PC-3 (cell line): ENCODE data around the gene STN1. TPM values are rescaled to one million over a fixed set of nuclear protein-coding genes. Genes with fewer than 3 reads are reported as not detected.

Experiments
- ATAC-seq: fragments of 200-7000 bp; cut with Tn5 transposase; 2 replicates; pipeline ENCODE4 v1.9.1; 2020; ENCODE audit warnings: mild to moderate bottlenecking, moderate library complexity
- BruUV-seq: library from RNA; stranded (reverse); fragments of 400-500 nt; replicated peaks from 2 replicates; lab custom pipeline; 2021; lab: Mats Ljungman, UMichigan
- CTCF ChIA-PET: fragments of 300-600 bp; sonication (Branson Sonifier 250); formaldehyde crosslinking; loops from one replicate; lab custom pipeline; 2022; ENCODE audit warnings: antibody characterized with exemption; lab: Charles Lee
- POLR2A ChIA-PET: fragments of 300-600 bp; sonication (Branson Sonifier 250); formaldehyde crosslinking; loops from one replicate; lab custom pipeline; 2022; ENCODE audit warnings: antibody characterized with exemption; ENCODE audit not compliant: unreplicated experiment; lab: Charles Lee
- DNase-seq: peaks from one replicate; pipeline ENCODE4 v3.0.0-alpha.2; 2015
- H2AFZ ChIP-seq: fragments of 300-600 bp; sonication (generic); 2 replicates; pipeline ENCODE4 v1.6.0; 2016; ENCODE audit warnings: antibody characterized with exemption, low read length
- H3F3A ChIP-seq: fragments of 300-600 bp; sonication (generic); one replicate; pipeline ENCODE4 v1.6.0; 2017; ENCODE audit warnings: antibody characterized with exemption, low read length, control low read depth, mild to moderate bottlenecking; ENCODE audit not compliant: unreplicated experiment
- H3K27ac ChIP-seq: fragments of 300-600 bp; sonication (generic); 2 replicates; pipeline ENCODE4 v1.5.1; 2016; ENCODE audit warnings: mild to moderate bottlenecking, low read length
- H3K27me3 ChIP-seq: fragments of 300-600 bp; sonication (generic); 2 replicates; pipeline ENCODE4 v1.6.1; 2016; ENCODE audit warnings: low read length, mixed read lengths
- H3K36me3 ChIP-seq: fragments of 300-600 bp; sonication (generic); 2 replicates; pipeline ENCODE4 v1.6.1; 2016; ENCODE audit warnings: low read depth, mixed run types, low read length, mixed read lengths
- H3K4me1 ChIP-seq: fragments of 300-600 bp; sonication (generic); 2 replicates; pipeline ENCODE4 v1.5.1; 2016; ENCODE audit warnings: low read length; ENCODE audit not compliant: insufficient read depth
- H3K4me2 ChIP-seq: fragments of 300-600 bp; sonication (generic); 2 replicates; pipeline ENCODE4 v1.6.0; 2016; ENCODE audit warnings: low read length
- H3K4me3 ChIP-seq: fragments of 300-600 bp; sonication (generic); 2 replicates; pipeline ENCODE4 v1.5.1; 2016; ENCODE audit warnings: mild to moderate bottlenecking, low read length, mixed read lengths
- H3K79me2 ChIP-seq: fragments of 300-600 bp; sonication (generic); 2 replicates; pipeline ENCODE4 v1.6.1; 2017; ENCODE audit warnings: low read length, mixed read lengths
- H3K9ac ChIP-seq: fragments of 300-600 bp; sonication (generic); 2 replicates; pipeline ENCODE4 v1.6.0; 2016; ENCODE audit warnings: mild to moderate bottlenecking, low read length
- H3K9me2 ChIP-seq: fragments of 300-600 bp; sonication (generic); replicated peaks from 2 replicates; pipeline ENCODE4 v1.6.1; 2016; ENCODE audit warnings: mixed run types, low read length, mixed read lengths
- H3K9me3 ChIP-seq: fragments of 300-600 bp; sonication (generic); 2 replicates; pipeline ENCODE4 v1.6.1; 2016; ENCODE audit warnings: low read length, mixed read lengths
- H4K20me1 ChIP-seq: fragments of 300-600 bp; sonication (generic); 2 replicates; pipeline ENCODE4 v1.6.1; 2016; ENCODE audit warnings: low read length, mixed read lengths
- CTCF ChIP-seq: fragments of 300-600 bp; sonication (generic); conservative IDR thresholded peaks from 2 replicates; pipeline ENCODE4 v1.5.1; 2017; ENCODE audit warnings: antibody characterized with exemption, low read depth, mild to moderate bottlenecking, low read length
- EZH2 ChIP-seq: fragments of 300-600 bp; sonication (generic); IDR thresholded peaks from one replicate; pipeline ENCODE4 v1.6.1; 2017; ENCODE audit warnings: antibody characterized with exemption, mild to moderate bottlenecking, low read length; ENCODE audit not compliant: unreplicated experiment
- EZH2phosphoT487 ChIP-seq: fragments of 300-600 bp; sonication (generic); IDR thresholded peaks from 2 replicates; pipeline ENCODE4 v1.6.1; 2018; ENCODE audit warnings: mild to moderate bottlenecking, antibody characterized with exemption, low read length, borderline replicate concordance
- intact Hi-C: fragments of 100-400 bp; cut with micrococcal nuclease; formaldehyde crosslinking; loops from 2 replicates; pipeline ENCODE4 v1.9.0; 2023
- total RNA-seq: library from RNA; depleted of rRNA; stranded (reverse); fragments of >200 nt; gene quantifications from 2 replicates; pipeline ENCODE4 v1.2.3, GENCODE V29; 2014

The STN1 gene
- total RNA-seq, 1 experiment from 2014 or later: 33.5 TPM

DNA sequence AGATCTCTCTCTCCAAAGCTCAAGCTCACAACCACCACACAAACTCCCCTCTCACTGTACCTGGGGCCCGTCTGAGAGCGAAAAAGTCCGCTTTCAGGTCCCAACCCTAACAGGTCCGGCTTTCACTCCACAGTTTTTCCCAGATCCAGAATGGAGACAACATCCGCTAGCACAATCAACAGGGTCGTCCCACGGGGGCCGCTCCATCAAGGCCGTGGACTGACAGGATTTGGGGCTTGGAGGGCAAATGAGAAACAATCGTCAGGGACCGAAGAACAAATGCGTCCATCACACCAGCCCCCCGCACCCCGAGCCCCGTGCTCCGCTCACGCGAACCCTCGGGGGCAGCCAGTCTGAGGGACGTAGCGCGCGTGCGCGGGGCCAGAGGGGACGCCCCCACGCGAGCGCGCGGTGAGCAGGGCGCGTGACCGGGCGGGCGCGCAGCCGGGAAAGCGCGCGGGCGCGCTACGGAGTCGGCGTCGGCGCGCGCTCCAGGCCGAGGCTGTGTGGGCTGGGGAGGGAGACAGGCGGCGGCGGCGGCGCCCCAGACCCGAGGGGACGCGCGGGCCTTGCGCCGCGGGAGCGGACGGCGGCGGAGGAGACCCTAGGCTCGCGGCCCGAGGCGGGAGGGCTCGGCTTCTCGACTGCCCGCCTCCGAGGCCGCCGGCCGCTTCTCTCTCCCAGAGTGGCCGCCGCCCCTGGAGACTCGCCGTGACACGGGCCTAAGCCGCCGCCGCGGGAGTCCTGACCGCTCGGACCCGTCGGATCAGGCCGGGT lies 48.9 kb upstream of the STN1 start, which contains the start of gene SLK:
SLK (plus strand) TSS at position 470 of the 777 bp plus-strand sequence. CDS start 606 bp downstream, outside the sequence.
- CTCF ChIA-PET: no interaction called here
- BruUV-seq: TSS peak; percentile 91

GRCh38 chr10:103960103-103960502 lies 42.1 kb upstream of the STN1 start:
- no peaks in the 10 kb centered on the region for H3K79me2 ChIP-seq
- intact Hi-C loops: no loop called here
- H3K36me3 ChIP-seq: no peaks in the 10 kb centered on the region
- H3K9ac ChIP-seq: no peak overlapping the region
- POLR2A ChIA-PET: no interaction called here
- no peak overlapping the region for H2AFZ ChIP-seq
- H3K9me2 ChIP-seq: no peaks in the 10 kb centered on the region
- H3K9me3 ChIP-seq: no peaks in the 10 kb centered on the region
- H3K27ac ChIP-seq: no peak overlapping the region
- no peak overlapping the region for H3K4me3 ChIP-seq
- H3F3A ChIP-seq: no peaks in the 10 kb centered on the region
- H3K4me1 ChIP-seq: no peaks in the 10 kb centered on the region
- CTCF ChIA-PET: no interaction called here
- TF ChIP-seq EZH2phosphoT487 (no peak), EZH2 (no peak), CTCF (no peak)
- no peaks in the 10 kb centered on the region for H3K27me3 ChIP-seq
- H4K20me1 ChIP-seq: no peaks in the 10 kb centered on the region
- no peak for ATAC-seq
- no peak overlapping the region for H3K4me2 ChIP-seq
- no peak for DNase-seq
- no TSS peak for BruUV-seq

More for the DNA sequence above, 48.9 kb upstream of the STN1 start, which contains the start of gene SLK:
- Histone ChIP-seq H3K27ac (peak within 1 kb of the TSS; percentile 48), H3K9ac (peak within 1 kb of the TSS; percentile 82), H3F3A (no peaks in the 10 kb centered on the region), H3K36me3 (no peaks in the 10 kb centered on the region), H3K9me3 (no peaks in the 10 kb centered on the region), H3K4me2 (peak within 1 kb of the TSS; percentile 94), H3K4me1 (peaks cover 20% of the 10 kb centered on the region), H2AFZ (peak within 1 kb of the TSS; percentile 94), H3K4me3 (peak within 1 kb of the TSS; percentile 89), H3K79me2 (peaks cover 44% of the 10 kb centered on the region), H3K9me2 (no peaks in the 10 kb centered on the region), H4K20me1 (peaks cover 30% of the 10 kb centered on the region), H3K27me3 (no peaks in the 10 kb centered on the region)
- TF ChIP-seq EZH2 (no peak), CTCF (no peak), EZH2phosphoT487 (0 out of 2 replicates have a peak, but pooled peaks have one; percentile 63)
- DNase-seq: peak; percentile 80
- intact Hi-C loops: loop anchor here (2.0 to 5.0 kb wide), 2 partner anchors 48 to 155 kb away; partner anchors contain the start of genes SFR1 and STN1
- ATAC-seq: peak; percentile 65
- POLR2A ChIA-PET: interaction anchor here (0.6 kb wide), 1 partner anchor 17 kb away, joined by 3 read pairs; no protein-coding TSS in a partner anchor

DNA sequence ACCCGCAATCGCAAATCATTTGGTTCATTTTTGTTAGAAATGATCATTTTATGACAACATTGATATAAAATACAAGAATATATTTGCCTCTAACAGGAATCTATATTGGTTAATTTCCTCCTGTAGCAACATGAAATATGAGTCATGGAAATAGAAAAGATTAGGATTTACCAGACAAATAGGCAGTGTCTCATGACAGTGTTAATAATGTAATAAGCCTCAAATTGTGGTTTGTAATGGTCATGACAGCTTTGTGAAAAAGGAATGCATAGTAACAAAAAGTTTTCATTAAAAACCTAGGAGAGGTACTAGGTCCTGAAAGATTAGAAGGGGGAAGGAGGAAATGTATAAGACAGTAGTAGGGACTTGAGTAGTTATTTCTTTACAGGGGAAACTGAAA lies 41.0 kb upstream of the STN1 start:
- BruUV-seq: no TSS peak
- no peak overlapping the region for H3K4me2 ChIP-seq
- no peaks in the 10 kb centered on the region for H3K27me3 ChIP-seq
- H3K79me2 ChIP-seq: no peaks in the 10 kb centered on the region
- no peaks in the 10 kb centered on the region for H3F3A ChIP-seq
- H3K9me3 ChIP-seq: peaks cover 8% of the 10 kb centered on the region; the same call in 1 of the 2 replicates
- H3K27ac ChIP-seq: no peak overlapping the region
- no peaks in the 10 kb centered on the region for H3K36me3 ChIP-seq
- H3K9ac ChIP-seq: no peak overlapping the region
- ATAC-seq (no peak), DNase-seq (no peak)
- TF ChIP-seq EZH2phosphoT487: no peak
- no peak for TF ChIP-seq CTCF
- TF ChIP-seq EZH2: no peak
- intact Hi-C loops: no loop called here
- ChIA-PET CTCF (no interaction called here), POLR2A (no interaction called here)
- H2AFZ ChIP-seq: no peak overlapping the region
- H3K4me1 ChIP-seq: no peaks in the 10 kb centered on the region
- no peaks in the 10 kb centered on the region for H3K9me2 ChIP-seq
- no peaks in the 10 kb centered on the region for H4K20me1 ChIP-seq
- no peak overlapping the region for H3K4me3 ChIP-seq
